HG03439 (cell line): ENCODE measurements around the gene BAX.

Experiments used
- ATAC-seq: cut with Tn5 transposase; IDR thresholded peaks from one replicate; pipeline ENCODE4 v1.9.1; 2021; ENCODE audit warnings: mild to moderate bottlenecking, moderate library complexity; ENCODE audit not compliant: unreplicated experiment

Gene BAX

GRCh38 chr19:48928164-48929025 lies 26.3 kb upstream of the BAX start:
- ATAC-seq = no peak

- peak; percentile 63 for ATAC-seq
Observed at GRCh38 chr19:48933382-48933932, 21.2 kb upstream of the BAX start, which contains the start of gene DHDH. Gene DHDH (plus strand): TSS chr19:48933699. CDS start chr19:48933722, 23 bp downstream.

GRCh38 chr19:48934837-48935236 lies 19.8 kb upstream of the BAX start:
- no peak for ATAC-seq

GRCh38 chr19:48935864-48936263 lies 18.8 kb upstream of the BAX start:
- ATAC-seq = no peak

GRCh38 chr19:48938256-48938655 lies 16.4 kb upstream of the BAX start:
- no peak for ATAC-seq

- ATAC-seq = no peak
Observed at GRCh38 chr19:48940902-48941301, 13.8 kb upstream of the BAX start.

GRCh38 chr19:48943081-48943480 lies 11.6 kb upstream of the BAX start:
- ATAC-seq = no peak

- no peak for ATAC-seq
Observed at GRCh38 chr19:48945415-48945814, 9.3 kb upstream of the BAX start.

GRCh38 chr19:48945817-48946216 lies 8.9 kb upstream of the BAX start:
- ATAC-seq = no peak

GRCh38 chr19:48946463-48947257 lies 8.0 kb upstream of the BAX start:
- ATAC-seq = no peak

GRCh38 chr19:48947258-48947542 lies 7.5 kb upstream of the BAX start:
- no peak for ATAC-seq

GRCh38 chr19:48950159-48950558 lies 4.5 kb upstream of the BAX start:
- ATAC-seq = no peak

GRCh38 chr19:48950830-48951519 lies 3.7 kb upstream of the BAX start:
- ATAC-seq = no peak

- ATAC-seq = no peak
Observed at GRCh38 chr19:48953141-48953540, 1.5 kb upstream of the BAX start.

- no peak for ATAC-seq
Observed at GRCh38 chr19:48953990-48954594, 583 bp upstream of the BAX start.

- ATAC-seq = no peak
Observed at GRCh38 chr19:48955308-48955958, 758 bp downstream of the BAX start.

GRCh38 chr19:48958006-48958405 lies 3.3 kb downstream of the BAX start:
- ATAC-seq = no peak

- no peak for ATAC-seq
Observed at GRCh38 chr19:48959341-48960239, 4.9 kb downstream of the BAX start.

- no peak for ATAC-seq
Observed at GRCh38 chr19:48961051-48961649, 6.5 kb downstream of the BAX start.
